ENCODE data around the gene GOPC.

GRCh38 chr6:117595099-117595923 is 7.0 kb downstream of the GOPC start:
- no peak for TF ChIP-seq CTCF (IDR thresholded peaks at IDR 0.05)
- TF ChIP-seq POLR2A (IDR thresholded peaks at IDR 0.05): no peak
